Non-pigmented ciliary epithelial cell (primary cell): Measurements from ENCODE around the gene MVB12B.

Experiments
- DNase-seq: peaks from one replicate; pipeline ENCODE4 v3.0.0-alpha.2; 2010; ENCODE audit warnings: low read depth

MVB12B gene

DNA sequence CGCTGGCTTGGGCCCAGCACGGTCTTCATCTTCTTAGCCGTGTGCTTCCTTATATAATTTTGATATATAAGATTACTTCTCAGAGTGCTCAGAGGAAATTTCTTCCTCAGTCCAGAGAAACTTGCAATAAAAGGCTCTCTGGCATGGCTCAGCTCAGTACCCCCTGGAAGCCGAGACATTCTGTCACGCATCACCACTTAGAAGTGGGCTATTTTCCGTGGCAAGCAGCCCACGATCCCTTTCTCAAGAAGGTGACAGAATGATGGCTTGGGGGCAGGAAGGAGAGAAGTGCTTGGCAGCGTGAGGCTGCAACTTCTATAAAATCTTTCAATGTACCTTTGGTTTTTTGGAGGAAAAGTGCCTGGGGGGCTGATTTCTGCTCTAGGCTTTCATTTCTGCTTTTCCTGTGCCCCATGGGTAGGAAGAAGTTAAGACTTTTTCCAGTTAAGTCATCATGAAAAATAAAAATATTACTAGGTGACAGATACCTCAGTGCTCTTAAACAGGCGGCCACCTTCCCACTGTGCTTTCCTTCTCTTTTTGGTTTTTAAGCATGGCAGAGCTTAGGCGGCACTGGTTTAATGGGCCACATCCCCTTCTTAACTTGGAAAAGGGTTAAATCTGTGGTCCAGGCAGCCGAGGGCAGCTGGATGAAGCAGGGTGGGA, 104.6 kb downstream of the MVB12B start:
- DNase-seq = no peak

DNA sequence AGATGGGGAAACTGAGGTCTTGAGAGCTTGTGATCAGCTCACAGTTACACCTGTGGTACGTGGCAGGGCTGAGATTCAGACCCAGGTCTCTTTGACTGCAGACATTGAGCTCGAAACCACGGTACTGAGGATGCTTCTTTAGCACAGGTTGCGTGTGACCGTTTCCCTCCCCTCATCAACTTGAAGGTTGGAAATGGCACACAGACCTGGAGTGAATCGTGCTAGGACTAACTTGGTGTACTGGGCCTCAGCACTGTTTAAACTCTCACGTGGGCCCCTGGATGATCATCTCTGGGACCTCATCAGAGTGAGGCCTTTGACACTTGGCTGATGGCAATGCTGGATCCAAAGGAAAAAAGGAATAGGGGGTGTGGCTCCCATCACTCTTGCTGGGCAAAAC, 106.0 kb downstream of the MVB12B start:
- no peak for DNase-seq

DNA sequence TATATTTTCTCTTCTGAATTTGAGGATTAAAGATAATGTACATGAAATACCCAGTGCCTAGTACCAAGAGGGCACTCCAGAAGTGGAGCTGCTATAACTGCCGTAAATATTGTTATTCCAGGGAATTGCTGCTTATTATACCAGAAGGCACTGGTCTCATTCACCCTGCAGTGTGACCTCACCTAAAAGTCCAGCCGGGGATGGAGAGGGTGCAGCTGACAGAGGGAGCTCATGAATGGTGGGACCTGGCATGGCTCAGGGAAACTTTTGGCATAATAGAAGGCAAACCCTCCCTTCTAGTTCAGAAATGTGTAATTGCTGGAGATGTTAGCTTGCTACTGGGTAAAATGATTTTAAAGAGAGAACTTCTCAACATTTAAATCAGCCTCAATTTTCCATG, 108.5 kb downstream of the MVB12B start:
- DNase-seq = no peak

DNA sequence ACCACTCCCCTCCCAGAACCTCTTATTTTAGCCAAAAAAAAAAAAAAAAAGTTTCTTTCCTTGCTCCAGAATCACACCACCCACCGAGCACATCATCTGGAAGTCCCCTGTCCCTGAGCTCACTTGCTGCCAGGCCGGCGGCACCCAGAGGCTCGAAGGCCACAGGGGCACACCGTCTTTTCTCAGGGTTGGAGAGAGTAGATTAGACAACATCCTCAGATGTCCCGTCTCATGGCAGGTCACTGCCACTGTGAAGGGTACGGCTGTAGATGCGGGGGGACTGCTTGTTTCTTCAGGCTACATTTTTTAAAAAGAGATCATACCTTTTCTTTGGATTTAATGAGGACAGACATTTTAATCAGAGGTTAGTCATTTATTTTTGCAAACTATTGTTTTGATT, 109.0 kb downstream of the MVB12B start:
- DNase-seq = no peak

DNA sequence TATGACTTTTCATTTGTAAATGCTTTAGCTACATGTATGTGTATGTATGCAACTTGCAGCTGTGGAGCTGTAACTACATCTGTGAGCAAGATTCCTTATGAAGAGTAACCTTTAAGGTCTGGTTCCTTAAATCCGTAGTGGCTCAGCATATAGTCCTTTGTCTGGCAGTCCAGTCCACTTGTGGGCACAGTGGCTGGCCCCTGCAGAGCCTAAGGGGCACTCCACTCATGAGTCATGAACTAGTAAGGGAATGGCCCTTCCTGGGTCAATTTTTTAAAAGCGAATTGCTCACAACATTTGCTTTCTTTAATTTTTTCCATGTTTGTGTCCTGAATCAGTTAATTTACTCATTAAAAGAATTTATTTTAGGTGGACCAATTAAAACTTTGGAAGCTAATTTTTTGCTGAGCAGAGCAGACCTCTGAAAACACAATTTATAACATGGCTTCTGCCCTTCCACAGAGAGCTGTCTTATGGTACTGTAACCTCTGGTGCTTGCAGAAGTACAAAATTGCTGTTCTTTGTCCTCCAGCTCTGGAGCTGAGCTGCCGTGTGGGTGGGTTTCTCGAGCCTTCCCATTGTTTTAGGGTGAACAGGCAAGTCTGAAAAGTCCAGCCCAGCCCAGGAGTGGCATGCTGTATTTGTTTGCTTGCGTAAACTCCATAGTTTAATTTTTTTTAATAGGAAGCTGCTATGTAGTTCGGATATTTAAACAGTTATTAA, 110.1 kb downstream of the MVB12B start:
- DNase-seq = no peak

DNA sequence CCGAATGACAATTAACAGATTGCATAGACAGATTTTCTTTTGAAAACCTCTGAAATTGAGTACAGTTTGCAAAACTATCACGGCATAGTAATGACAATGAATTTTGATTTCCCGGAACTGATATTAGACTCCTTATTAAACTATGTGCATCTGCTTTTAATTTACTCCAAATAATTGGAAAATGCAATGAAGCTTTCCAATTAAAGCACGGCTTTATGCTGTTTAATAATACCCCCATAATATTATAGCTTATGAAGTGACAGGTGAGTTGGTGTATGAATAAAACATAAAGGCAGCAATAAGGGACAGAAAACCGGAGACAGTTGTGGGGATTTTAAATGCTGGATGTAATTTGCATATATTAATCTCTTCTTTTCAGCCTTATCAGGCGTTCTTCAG, 110.6 kb downstream of the MVB12B start:
- DNase-seq = no peak

DNA sequence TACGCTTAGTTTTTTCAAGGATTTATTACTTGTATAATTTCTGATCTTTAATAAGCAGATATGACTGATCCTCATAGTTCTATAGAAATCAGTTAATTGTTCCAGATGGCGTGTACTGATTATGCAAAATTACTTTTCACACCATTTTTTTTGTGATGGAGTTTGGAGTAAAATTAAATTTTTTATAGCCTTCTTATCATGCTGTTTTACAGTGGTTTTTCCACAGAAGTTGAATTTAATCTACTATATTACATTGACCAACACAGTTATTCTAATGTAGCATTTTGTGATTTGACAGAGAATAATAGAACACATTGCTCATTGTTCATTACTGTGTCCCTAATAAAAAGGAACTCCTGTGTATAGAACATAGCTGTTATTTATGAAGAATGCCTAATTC, 111.1 kb downstream of the MVB12B start:
- no peak for DNase-seq

DNA sequence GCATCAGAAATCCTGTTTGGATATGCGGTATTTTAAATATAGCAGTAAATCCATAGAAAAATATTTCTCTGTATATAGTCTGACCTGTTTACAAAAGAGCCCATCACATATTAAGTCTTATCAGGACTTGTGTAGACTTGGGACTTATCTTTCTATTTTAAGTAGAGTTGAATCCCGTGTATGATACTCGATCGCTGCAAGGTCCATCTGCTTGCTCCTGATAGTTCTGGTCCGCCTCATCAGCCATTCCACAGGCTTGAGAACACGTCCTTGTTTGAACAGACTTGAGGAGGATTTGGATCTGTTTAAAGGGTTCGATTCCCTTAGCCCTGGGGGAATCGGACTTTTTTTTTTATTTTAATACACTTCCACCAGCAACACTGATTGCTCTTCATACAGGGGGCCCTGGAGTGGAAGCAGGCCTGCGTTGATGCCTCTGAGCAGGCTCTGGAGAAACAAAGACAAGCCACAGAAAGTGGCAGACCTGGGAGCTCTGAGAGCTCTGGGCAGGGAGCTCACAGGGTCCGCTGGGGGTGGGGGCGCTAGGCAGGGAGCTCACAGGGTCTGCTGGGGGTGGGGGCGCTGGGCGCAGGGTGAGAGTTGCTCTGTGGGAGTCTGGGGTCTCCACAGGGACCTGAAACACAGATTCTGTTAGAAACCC, 112.2 kb downstream of the MVB12B start:
- DNase-seq = no peak

DNA sequence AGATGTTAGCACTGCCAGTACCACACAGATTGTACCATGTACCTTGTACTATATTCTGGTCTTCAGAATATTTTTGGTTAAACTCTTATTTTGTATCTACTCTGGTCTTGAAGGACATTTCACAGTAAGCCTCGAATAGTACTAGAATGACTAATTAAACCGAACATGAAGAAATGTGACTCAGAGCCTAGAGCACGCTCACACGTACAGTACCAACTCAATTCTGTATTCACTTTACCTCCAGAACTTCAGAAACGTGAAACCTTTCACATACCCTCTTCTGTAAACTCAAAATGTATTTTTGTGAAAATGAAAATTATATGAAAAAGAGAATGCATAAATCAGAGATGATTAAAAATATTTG, 112.8 kb downstream of the MVB12B start:
- peak; percentile 55 for DNase-seq

DNA sequence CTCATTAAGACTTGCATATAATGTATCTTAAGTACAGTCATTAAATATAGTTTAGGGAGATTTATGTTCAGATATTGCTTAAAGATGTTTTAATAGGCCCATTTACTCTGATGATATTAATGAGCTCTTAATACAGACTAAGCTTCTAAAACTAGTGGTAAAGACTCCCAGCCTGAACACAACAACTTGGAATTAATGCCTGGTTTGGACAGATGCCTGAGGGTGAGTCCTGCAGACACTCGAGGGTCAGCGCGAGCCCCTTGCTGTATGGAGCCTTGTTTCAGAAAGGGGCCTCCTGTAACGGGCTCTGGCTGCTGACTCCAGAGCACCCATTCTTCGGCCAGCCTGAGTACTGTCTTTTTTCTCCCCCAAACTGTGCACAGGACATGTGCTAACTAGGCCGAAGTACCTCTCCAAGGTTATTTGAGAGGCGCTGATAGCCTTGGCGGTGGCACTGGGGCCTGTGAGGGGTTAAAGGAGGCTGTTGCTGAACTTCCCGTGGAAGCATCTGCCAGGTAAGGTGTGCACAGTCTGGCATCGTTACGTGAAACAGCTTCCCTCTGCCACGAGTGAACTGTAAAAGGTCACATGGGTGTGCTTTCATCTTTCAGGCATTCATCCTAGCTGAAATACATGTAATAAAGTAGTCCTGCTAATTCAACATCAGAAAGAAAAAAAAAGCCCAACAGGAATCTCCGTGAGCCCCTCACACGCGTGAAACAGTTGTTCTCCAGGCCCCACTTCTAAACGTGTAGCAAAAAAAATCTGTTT, 113.4 kb downstream of the MVB12B start:
- DNase-seq = no peak

DNA sequence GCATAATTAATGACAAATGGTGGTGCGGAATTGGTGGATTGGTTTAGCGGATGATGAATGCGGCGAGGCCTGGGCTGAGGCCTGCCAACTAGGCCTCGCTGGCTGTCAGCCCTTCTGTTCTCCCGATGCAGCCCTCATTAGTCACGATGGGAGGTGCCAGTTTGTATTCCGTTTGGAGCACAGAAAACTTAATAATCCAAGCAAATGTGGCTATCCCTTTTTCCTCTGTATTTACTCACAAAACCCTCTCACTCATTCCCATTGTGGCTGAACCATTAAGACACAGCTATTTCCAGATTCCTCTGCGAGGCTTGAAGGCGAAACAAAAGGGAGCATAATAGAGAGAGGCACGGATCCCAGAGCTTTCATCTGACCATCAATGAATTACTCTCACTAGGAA, 114.3 kb downstream of the MVB12B start:
- no peak for DNase-seq

DNA sequence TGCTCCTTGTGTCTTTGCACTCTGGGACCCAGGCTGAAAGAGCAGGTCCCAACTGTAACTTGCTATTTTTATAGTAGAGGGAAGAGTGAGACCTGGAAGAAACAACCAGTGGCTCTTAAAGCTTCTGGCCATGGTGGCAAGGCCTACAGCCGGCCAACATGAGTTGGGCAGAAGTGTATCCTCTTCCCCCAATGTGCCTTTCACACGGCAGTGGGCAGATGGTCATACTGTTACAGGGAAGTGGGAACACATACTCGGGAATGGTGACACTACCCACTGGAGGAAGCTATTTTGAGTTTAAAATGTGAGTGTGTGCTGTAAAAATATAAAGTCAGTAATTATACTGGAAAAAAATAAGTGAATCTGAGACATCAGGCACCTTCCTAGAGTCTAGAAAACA, 116.0 kb downstream of the MVB12B start:
- DNase-seq = no peak

DNA sequence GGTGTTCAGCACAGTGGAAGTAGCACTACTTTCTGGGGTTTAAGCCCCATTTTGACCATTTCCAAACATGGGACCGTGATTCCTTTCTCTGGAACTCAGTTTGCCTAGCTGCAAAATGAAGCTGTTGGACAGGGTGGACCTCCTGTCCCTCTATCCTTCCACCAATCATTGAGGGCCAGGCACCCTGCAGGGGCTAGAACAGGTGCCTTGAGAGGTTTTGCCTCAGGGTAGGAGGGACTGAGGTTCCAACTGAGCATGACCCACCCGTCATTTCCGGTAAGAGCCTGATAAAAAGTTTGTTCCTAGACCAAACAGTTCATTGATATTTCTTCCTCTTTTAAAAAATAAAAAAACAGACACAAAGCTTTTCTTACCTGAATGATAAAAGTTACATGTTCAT, 116.5 kb downstream of the MVB12B start:
- no peak for DNase-seq

DNA sequence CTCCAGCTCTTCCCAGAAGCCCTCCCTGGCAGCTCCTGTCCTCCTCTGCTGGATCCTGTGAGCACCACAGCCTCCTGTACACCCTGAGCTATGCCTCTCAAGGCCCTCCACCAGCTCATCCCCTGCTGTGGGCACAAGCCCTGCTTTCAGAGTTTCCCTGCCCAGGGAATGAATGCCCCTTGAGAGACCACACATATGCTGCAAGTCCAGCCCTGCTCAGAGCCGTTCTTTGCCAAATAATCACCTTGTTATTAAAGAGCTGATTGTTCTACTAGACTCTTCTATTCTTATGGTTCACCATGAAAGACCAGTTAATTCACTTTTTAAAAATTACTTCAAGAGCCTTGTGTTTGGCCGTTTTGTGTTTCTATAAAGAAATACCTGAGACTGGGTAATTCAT, 121.5 kb downstream of the MVB12B start:
- no peak for DNase-seq

DNA sequence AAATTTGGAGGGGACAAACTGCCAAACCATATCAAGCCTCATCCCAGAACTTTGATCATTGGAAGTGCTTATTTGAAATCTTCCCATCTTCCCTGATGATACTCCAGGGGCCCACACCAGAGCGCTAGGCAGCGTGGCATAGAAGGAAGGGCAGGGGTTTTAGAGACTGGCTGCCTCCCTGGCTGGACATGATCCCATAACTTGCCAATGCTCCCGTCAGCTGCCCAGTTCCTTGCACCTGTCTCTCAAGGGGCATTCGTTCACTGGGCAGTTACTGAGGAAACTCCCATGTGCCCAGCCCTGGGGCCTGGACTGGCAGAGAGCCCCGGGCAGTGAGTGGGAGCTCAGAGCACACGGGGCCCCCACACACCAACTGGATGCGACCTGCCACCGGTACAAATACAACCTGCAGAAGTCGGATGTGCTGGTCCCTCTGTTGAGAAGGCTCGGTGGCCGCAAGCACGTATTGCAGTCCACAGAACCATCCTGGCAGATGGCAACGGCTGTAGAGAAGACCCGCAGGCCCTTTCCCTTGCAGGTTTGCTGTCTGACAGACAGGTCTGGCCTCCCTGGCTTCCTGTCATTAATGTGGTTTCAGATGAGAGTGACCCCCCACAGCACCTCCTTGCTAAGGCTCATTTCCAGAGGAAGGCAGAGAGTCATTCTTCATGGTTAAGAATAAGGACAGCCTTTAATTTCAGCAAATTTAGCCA, 122.4 kb downstream of the MVB12B start:
- DNase-seq = no peak

DNA sequence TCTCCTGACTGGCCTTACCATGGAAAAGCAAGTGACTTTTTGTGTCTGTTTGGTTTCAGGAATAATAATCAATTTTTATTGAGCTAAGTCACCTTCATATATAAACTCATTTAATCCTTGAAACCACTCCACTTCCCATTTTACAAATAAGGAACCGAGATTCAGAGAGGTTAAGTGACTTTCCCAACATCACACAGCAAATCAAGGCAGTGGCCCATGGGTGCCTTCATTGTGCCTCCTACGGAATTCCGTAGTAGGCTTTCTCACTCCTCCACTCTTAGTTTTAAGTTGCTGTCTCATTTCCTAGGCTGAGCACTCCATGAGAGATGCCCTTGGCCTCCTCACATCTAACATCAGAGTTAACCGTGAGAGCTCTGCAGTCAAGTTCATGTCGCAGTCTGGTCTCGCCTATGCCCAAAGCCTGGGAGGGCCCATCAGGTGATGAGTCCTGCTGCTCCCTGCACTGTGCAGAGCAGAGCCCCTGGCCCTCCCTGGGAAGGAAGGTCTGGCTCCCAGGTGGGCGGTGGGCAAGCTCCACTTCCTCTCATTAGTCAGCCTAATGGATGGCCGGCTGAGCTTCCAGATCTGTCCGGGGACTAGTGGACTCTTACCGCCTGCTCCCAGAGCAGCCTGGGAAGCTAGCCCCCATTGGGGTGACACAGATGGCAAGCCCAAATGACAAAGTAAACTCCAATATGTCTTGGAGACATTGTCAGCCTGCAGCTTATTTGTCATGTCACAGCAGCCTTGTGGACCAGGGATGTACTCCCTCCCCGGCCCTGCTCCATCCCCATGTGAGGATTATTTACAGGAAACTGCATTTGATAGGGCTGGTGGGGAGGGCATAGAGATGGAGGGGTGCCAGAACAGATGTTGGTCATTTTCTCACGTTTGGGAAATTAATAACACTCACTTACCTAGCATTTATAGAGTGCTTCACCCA, 123.4 kb downstream of the MVB12B start:
- DNase-seq = no peak

DNA sequence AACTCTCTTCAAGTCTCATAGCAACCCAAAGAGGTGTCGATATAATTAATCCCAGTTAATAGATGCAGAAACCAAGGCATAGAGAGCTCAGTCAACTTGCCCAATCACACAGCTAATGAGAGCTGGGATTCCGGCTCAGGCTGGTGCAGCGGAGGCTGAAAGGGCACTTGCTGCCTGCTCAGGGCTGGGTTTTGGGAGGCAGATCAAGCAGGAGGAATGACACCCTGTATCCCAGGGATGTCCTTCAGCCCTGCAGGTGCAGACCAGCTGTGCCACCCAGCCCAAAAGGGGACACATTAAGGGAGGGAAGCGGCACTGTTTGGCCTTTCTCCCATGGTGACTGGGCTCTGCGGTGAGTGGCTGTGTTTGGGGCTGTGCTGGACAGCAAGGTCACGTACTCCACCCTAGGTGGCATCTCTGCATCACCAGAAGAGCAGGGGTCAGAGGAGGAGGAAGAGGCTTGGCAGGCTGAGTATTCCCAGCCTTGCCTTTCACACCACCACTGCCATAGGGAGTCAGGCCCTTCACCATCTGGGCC, 124.1 kb downstream of the MVB12B start:
- DNase-seq = no peak

DNA sequence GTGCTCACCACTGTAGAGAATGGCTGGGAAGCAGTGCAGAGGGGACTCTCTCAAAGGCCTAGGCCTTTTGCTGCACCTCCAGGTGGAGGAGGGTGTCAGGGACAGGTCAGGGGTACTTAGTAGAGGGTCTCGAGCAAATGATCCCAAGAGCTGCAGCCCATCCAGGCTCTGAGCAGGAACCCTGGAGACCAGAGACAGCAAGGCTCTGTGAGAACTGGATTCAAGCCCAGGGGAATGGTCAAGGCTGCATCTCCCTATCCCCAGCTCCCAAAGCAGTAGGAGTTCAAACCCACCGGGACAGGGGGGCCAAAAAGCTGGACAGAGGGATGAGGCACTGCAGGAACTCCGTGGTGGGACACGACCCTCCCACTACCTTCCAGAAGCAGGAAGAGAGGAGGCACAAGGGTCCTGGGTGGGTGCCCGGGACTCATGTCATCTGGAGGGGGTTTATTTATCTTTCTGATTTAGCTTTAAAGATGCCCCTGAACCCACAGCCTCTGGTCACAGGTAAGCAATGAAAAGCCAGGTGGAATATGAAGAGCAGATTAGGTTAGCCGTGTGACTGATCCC, 124.8 kb downstream of the MVB12B start:
- no peak for DNase-seq

DNA sequence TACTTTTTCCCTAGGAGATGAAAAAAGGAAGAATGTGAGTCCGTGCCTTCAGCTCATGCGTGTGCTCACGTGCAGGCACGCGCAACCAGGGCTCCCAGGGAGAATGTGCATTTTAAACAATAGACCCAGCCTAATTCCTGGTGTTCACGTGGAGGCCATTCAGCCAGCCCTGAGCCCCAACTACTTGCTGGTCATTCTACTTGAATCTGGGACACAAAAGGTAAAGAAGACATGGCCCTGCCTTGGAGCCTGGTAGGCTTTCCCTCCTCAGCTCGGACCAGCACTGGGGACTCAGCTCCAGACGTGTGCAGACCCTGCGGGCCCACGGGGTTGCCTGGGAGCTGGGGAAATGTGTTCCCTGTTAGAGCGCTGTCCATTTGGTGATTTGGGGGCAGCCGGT, 125.5 kb downstream of the MVB12B start:
- DNase-seq = no peak
